OCI-LY1 (cell line): Measurements from ENCODE around the gene IGSF3.
"Not testable (repeated sequence)": the region's sequence is repeated elsewhere in the genome, so short reads cannot be mapped to it uniquely, and the experiment has no call there.

Experiments used
- H2AFZ ChIP-seq: fragments of 200-600 bp; sonication (generic), shearing (Covaris generic); 2 replicates; pipeline ENCODE4 v1.6.0; 2014; ENCODE audit warnings: antibody characterized with exemption, mild to moderate bottlenecking, low read length
- H3F3A ChIP-seq: fragments of 200-600 bp; sonication (generic), shearing (Covaris generic); 2 replicates; pipeline ENCODE4 v1.6.0; 2014; ENCODE audit warnings: mild to moderate bottlenecking, antibody characterized with exemption, low read length, moderate library complexity; ENCODE audit not compliant: insufficient read depth
- H3K27ac ChIP-seq: fragments of 200-600 bp; sonication (generic); 2 replicates; pipeline ENCODE4 v1.5.1; 2014; ENCODE audit warnings: low read length, mixed run types, mild to moderate bottlenecking, low read depth; ENCODE audit not compliant: poor library complexity, severe bottlenecking
- H3K27me3 ChIP-seq: fragments of 200-600 bp; sonication (generic); 2 replicates; pipeline ENCODE4 v1.6.0; 2014; ENCODE audit warnings: antibody characterized with exemption, mild to moderate bottlenecking, low read length, moderate library complexity; ENCODE audit not compliant: insufficient read depth
- H3K36me3 ChIP-seq: fragments of 200-600 bp; sonication (generic); 2 replicates; pipeline ENCODE4 v1.6.1; 2014; ENCODE audit warnings: mild to moderate bottlenecking, antibody characterized with exemption, low read length, moderate library complexity, mixed read lengths; ENCODE audit not compliant: insufficient read depth
- H3K4me1 ChIP-seq: fragments of 200-600 bp; sonication (generic); 2 replicates; pipeline ENCODE4 v1.5.1; 2014; ENCODE audit warnings: mild to moderate bottlenecking, low read length, moderate library complexity; ENCODE audit not compliant: insufficient read depth, severe bottlenecking
- H3K4me2 ChIP-seq: fragments of 200-600 bp; sonication (generic), shearing (Covaris generic); 2 replicates; pipeline ENCODE4 v1.6.1; 2014; ENCODE audit warnings: low read length
- H3K4me3 ChIP-seq: fragments of 200-600 bp; sonication (generic); 2 replicates; pipeline ENCODE4 v1.5.1; 2014; ENCODE audit warnings: low read length, low read depth, mild to moderate bottlenecking, mixed read lengths; ENCODE audit not compliant: poor library complexity, severe bottlenecking
- H3K79me2 ChIP-seq: fragments of 200-600 bp; shearing (Covaris generic); 2 replicates; pipeline ENCODE4 v1.6.1; 2016; ENCODE audit warnings: mixed run types, low read length, mixed read lengths; ENCODE audit not compliant: insufficient read depth
- H3K9ac ChIP-seq: fragments of 200-600 bp; sonication (generic), shearing (Covaris generic); 2 replicates; pipeline ENCODE4 v1.6.1; 2014; ENCODE audit warnings: mild to moderate bottlenecking, low read length, mixed read lengths
- H3K9me2 ChIP-seq: fragments of 200-600 bp; sonication (generic), shearing (Covaris generic); 2 replicates; pipeline ENCODE4 v1.6.1; 2014; ENCODE audit warnings: low read depth, mild to moderate bottlenecking, low read length, mixed read lengths
- H3K9me3 ChIP-seq: fragments of 200-600 bp; shearing (Covaris generic); 2 replicates; pipeline ENCODE4 v1.6.1; 2014; ENCODE audit warnings: low read length, mixed read lengths
- H4K20me1 ChIP-seq: fragments of 200-600 bp; sonication (generic), shearing (Covaris generic); 2 replicates; pipeline ENCODE4 v1.6.0; 2016; ENCODE audit warnings: mild to moderate bottlenecking, low read length; ENCODE audit not compliant: insufficient read depth

IGSF3 gene

DNA sequence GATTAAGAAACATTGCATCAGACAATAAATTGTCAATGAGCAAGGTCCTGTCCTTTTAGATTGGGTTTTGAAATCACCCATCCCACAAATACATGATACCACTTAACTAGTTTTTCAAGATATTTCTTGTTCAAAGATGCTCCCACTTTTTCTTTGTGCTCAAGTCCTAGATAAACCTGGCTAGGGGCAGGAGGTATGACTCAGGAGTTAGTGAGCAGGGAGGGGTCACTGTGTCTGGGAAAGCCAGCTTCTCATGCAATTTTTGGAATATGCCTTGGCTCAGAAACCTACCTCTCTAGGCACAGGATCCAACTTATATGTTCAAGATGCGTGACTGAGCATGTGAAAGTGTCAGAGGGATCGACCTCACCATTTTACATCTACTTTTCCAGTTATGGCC is 45.8 kb downstream of the IGSF3 start:
- H3K9ac ChIP-seq, H3K27ac ChIP-seq: not testable (repeated sequence)

DNA sequence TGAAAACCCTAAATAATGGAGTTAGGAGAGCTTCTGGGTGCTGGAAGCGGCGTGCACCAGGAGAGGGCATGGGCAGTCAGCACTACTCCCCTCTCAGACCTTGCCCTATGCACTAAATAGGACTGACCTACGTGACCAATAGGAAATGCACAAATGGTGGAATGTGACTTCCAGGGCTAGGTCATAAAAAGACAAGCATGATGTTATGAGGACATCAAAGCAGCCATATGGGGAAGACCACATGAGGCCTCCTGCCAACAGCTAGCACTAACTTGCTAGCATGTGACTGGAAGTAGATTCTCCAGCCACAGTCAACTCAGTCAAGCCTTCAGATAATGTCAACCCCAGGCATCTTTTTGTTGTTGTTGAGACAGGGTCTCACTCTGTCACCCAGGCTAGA is 47.1 kb downstream of the IGSF3 start:
- H2AFZ ChIP-seq, H4K20me1 ChIP-seq, H3K36me3 ChIP-seq, H3K4me3 ChIP-seq, H3K4me2 ChIP-seq, H3K9me2 ChIP-seq, H3K9ac ChIP-seq, H3F3A ChIP-seq, H3K4me1 ChIP-seq, H3K9me3 ChIP-seq, H3K79me2 ChIP-seq, H3K27me3 ChIP-seq, H3K27ac ChIP-seq: not testable (repeated sequence)

More for the DNA sequence above, 45.8 kb downstream of the IGSF3 start:
- H3K9me2 ChIP-seq, H3K27me3 ChIP-seq, H3K9me3 ChIP-seq, H3K79me2 ChIP-seq, H3K4me2 ChIP-seq, H3K4me1 ChIP-seq, H4K20me1 ChIP-seq, H3K36me3 ChIP-seq, H3K4me3 ChIP-seq, H3F3A ChIP-seq, H2AFZ ChIP-seq: not testable (repeated sequence)

DNA sequence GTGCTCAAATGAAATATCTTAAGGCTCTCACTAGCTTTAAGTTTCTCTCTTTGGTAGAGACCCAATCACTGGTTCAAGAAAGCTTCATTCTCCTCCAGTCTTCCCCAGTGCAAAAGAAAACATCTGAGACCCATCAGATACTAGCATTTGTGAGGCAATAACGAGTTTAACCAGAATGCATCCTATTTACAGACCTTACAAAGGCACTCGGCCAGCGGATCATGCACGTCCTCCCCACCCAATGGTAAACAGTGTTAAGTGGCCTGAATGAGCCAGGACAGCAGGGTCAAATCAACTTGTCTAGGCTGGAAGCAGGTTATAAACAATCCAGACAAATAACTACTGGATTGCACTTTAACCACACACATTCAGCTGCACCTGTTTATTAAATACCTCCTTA is 48.4 kb downstream of the IGSF3 start:
- H3K9ac ChIP-seq, H3K4me2 ChIP-seq: not testable (repeated sequence)

DNA sequence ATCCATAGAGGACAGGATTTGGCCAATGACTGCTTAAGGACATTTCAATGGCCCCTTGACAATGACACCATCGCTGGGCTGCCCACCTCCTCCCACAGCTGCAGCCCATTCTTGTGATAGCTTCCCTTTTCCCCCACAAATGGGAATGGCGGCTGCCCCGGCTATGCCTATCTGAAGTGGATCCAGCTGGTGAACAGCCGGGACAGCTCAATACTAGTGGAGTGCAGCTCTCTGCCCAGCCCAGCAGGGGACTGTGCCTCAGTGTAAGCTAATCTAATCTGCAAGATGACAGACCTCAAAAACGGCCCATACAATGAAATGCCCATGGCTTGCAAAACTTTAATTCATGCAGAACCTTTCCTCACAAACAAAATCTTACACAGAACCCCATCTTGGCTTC is 49.7 kb downstream of the IGSF3 start:
- H2AFZ ChIP-seq, H3K9ac ChIP-seq, H3K4me3 ChIP-seq, H3K27ac ChIP-seq, H4K20me1 ChIP-seq, H3K79me2 ChIP-seq, H3K4me2 ChIP-seq, H3F3A ChIP-seq, H3K9me3 ChIP-seq, H3K9me2 ChIP-seq, H3K4me1 ChIP-seq, H3K36me3 ChIP-seq, H3K27me3 ChIP-seq: not testable (repeated sequence)

More for the DNA sequence above, 48.4 kb downstream of the IGSF3 start:
- not testable (repeated sequence) for H3K4me3 ChIP-seq, H3K9me3 ChIP-seq, H2AFZ ChIP-seq, H3K27me3 ChIP-seq, H3K79me2 ChIP-seq, H3K36me3 ChIP-seq, H3K9me2 ChIP-seq, H3K4me1 ChIP-seq, H4K20me1 ChIP-seq, H3K27ac ChIP-seq, H3F3A ChIP-seq

DNA sequence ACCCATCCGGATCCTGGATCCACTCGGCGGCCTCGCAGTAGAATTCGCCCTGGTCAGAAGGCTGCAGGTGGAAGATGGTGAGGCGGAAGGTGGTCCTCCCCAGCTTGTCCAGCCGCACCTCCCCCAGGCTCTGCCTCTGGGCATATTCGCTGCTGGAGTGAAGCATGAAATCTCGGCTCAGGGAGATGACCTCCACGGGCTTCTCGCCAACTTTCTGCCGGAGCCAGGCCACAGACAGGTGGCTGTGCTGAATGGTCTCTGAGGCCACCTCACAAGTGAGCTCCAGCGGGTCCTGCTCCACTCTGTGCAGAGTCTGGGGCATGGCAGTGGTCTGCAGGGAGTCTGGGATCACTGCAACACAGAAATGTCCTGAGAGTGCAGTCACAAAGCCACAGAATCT is 53.7 kb downstream of the IGSF3 start:
- H3K4me1 ChIP-seq, H3K27ac ChIP-seq, H3K9ac ChIP-seq, H2AFZ ChIP-seq, H4K20me1 ChIP-seq, H3K4me2 ChIP-seq, H3K27me3 ChIP-seq, H3K4me3 ChIP-seq, H3F3A ChIP-seq, H3K79me2 ChIP-seq, H3K9me3 ChIP-seq, H3K36me3 ChIP-seq, H3K9me2 ChIP-seq: not testable (repeated sequence)

DNA sequence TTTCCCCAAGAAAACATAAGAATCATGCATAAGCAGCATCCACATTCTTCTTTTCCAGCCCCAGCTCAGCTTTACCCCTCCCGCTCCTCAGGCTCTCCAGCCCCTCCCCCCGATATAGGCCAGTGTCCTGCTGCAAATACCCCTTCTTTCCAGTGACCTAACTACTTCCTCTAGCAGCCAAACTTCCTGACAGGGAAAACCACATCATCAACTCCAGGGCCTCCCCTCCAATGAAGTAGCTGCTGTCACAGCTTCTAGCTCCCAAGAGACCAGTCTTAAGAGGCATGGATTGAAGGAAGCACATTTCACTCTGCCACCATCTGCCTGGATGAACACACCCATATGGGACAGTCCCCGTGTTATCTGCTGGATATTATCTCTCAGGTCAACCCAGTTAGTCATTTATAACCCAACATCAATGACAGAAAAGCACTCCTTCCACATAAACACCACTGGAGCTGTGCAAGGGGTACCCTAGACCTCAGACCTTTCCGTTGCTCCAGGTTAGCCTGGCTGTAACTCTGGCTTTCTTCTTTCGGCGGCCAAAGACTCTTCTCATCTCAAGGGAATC is 57.6 kb downstream of the IGSF3 start:
- not testable (repeated sequence) for H3K27ac ChIP-seq, H3F3A ChIP-seq, H3K9ac ChIP-seq, H3K27me3 ChIP-seq, H3K9me3 ChIP-seq, H3K36me3 ChIP-seq, H3K4me3 ChIP-seq, H3K4me2 ChIP-seq, H3K9me2 ChIP-seq, H4K20me1 ChIP-seq, H3K79me2 ChIP-seq, H3K4me1 ChIP-seq, H2AFZ ChIP-seq

DNA sequence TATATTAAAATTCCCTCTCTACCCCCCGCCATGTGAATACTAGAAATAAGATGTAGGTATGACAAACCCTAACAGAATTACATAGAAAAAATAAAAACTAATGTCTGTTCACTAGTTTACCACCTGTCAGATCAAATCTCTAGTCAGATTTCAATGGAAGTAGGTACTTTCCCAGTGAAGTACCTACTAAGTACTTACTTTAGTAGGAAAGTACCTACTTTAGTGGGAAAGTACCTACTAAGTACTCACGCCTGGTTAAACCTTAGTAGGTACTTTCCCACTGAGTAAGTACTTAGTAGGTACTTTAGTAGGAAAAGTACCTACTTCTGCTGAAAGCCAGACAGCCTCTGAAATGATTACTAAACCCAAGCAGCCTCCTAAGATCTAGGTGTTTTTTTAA is 58.7 kb downstream of the IGSF3 start:
- not testable (repeated sequence) for H4K20me1 ChIP-seq, H3K9ac ChIP-seq, H3K27me3 ChIP-seq, H3K27ac ChIP-seq, H3F3A ChIP-seq, H3K4me1 ChIP-seq, H3K4me2 ChIP-seq, H3K9me3 ChIP-seq, H3K9me2 ChIP-seq, H3K4me3 ChIP-seq, H3K36me3 ChIP-seq, H3K79me2 ChIP-seq, H2AFZ ChIP-seq

DNA sequence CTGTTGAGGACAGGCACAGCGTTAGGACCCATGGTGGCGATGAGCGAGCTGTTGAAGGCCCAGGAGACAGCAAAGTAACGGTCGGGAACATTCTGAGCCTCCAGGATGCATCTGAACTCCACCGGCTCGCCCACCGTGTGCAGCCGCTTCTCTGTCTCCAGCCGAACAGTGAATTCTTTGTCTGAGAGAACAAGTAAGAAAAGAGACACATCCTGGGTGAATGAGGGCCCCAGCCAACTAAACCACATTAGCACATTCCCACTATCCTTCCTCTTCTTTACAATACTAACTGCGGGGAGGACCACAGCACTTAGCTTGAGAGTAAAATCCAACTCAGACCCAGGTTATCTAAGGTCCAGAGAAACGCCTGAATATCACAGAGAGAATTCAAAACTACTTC is 59.4 kb downstream of the IGSF3 start:
- H2AFZ ChIP-seq, H3K4me2 ChIP-seq, H3F3A ChIP-seq, H3K4me3 ChIP-seq, H3K36me3 ChIP-seq, H3K27me3 ChIP-seq, H4K20me1 ChIP-seq, H3K9me3 ChIP-seq, H3K9me2 ChIP-seq, H3K79me2 ChIP-seq, H3K4me1 ChIP-seq, H3K9ac ChIP-seq, H3K27ac ChIP-seq: not testable (repeated sequence)
